HG03196 (cell line): ENCODE measurements around the gene NDUFA7.
"Not testable (repeated sequence)": the region's sequence is repeated elsewhere in the genome, so short reads cannot be mapped to it uniquely, and the experiment has no call there.

Experiments
- ATAC-seq: cut with Tn5 transposase; IDR thresholded peaks from one replicate; pipeline ENCODE4 v1.9.1; 2021; ENCODE audit not compliant: unreplicated experiment

Gene NDUFA7

DNA sequence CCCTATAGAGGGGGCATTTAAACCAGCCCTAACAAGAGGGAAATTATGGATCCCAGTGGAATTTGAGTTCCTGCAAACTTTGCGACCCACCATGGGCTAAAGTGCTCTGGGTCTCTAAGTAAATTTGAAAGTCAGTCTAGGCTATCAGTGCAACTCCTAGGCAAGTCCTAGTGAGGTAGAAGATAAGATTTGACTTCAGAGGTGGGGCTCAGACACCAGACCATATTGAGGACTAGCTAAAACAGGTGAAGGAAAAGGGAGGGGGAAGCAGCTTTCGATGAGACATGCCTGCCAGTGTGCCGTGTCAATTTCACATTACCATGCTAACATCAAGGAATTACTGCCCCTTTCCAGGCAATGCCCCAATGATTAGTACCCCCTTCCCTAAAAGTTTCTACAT, 51.5 kb downstream of the NDUFA7 start:
- no peak for ATAC-seq

- ATAC-seq: no peak
These were observed 55.3 kb downstream of the NDUFA7 start for GRCh38 chr19:8265872-8266271.

DNA sequence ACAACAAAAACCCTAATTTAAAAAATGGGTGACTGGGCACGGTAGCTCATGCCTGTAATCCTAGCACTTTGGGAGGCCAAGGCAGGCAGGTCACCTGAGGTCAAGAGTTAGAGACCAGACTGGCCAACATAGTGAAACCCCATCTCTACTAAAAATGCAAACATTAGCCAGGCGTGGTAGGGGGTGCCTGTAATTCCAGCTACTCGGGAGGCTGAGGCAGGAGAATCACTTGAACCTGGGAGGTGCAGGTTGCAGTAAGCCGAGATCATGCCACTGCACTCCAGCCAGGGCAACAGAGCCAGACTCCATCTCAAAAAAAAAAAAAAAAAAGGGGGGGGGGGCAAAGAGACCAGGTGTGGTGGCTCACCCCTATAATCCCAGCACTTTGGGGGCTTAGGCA, 56.9 kb downstream of the NDUFA7 start:
- ATAC-seq: not testable (repeated sequence)

DNA sequence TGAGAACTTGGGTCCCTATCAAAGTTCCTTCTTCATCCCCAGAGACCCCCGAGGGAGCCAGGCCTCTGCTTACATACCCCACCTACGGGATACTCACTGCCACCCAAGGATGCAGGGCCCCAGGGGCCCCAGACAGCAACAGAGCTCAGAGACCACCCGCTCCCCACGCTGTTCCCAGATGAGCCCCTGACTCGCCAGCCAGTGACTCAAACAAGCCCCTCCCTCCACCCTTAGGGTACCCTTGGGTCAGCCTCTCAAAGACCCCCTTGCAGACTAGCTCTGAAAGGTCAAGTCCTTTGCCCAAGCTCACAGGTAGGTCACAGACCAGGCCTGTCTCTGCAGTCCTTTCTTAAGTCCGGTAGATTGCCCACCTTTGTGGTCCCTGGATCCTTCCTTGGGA, 58.7 kb downstream of the NDUFA7 start:
- ATAC-seq: no peak

- ATAC-seq: no peak
These were observed 59.3 kb downstream of the NDUFA7 start for GRCh38 chr19:8261881-8262280.

DNA sequence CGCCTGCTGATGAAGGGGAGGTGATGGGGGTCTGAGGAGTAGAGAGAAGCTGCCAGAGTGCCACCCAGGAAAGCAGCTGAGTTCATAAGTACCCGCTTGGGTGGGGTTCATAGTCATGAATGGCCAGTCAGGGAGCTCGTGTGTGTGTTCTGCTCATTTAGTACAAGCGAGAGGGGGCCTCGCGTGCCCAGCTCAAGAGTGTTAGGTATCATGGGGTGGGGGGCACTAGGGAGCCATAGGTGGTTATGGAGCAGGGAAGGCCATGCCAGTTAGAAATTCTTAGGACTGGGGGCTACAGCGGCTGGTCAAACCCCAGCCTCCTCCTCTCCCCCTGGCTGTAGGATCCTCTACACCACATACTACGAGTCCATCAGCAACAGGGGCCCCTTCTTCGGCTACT, 59.8 kb downstream of the NDUFA7 start:
- no peak for ATAC-seq
